Measurements from ENCODE around the gene DNMBP.

- TF ChIP-seq SUZ12 (IDR thresholded peaks at IDR 0.05) (no peak), ZNF384 (IDR thresholded peaks at IDR 0.05) (no peak), HDGF (IDR thresholded peaks at IDR 0.05; ENCODE audit: borderline replicate concordance) (no peak), CTBP1 (IDR thresholded peaks at IDR 0.05; ENCODE audit: borderline replicate concordance) (no peak), ELF4 (IDR thresholded peaks at IDR 0.05) (no peak), FOXA1 (IDR thresholded peaks at IDR 0.05) (no peak), BHLHE40 (IDR thresholded peaks at IDR 0.05; ENCODE audit: borderline replicate concordance) (no peak), SP1 (IDR thresholded peaks at IDR 0.05) (no peak), PKNOX1 (IDR thresholded peaks at IDR 0.05) (no peak), LEF1 (IDR thresholded peaks at IDR 0.05; ENCODE audit: borderline replicate concordance) (no peak), FOXK2 (IDR thresholded peaks at IDR 0.05) (no peak), TARDBP (IDR thresholded peaks at IDR 0.05) (no peak)
These were observed 157.9 kb downstream of the DNMBP start for GRCh38 chr10:99851825-99852224.

Measured in HEK293T (cell line).